ENCODE data around the gene KIAA1328. TPM values are rescaled to one million over a fixed set of nuclear protein-coding genes. Genes with fewer than 3 reads are reported as not detected.

Gene KIAA1328
- total RNA-seq, 4 donors from 2014 or later = 12.3 to 16.6 (median 13.1) TPM

DNA sequence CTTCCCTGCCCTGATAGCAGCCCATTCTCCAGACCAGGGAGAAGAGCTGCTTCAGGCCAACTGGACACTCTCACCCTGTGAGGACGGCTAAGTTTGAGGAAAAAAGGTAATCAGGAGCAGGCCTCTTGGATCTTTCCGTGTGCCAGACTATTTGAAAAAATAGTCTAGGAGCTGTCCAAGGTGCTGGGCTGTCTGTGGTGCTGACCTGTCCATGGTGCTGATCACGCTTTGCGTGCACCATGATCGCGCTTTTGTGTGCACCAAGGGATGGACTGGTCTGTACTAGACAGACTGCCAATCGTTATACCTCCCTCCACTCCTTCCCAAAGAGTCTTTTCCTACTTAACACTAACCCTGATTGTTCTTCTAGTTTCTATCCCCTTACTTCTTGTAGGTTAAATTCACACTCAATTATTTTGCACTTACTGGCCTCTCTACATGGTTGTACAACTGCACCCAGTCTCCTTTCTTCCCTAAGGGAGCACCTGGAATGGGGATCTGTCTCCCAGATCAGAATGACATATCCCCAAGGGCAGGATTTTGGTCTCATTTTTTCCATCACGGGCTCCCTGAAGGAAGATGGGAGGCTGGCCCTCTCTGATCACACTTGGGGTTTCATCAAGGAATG is 441.2 kb downstream of the KIAA1328 start:
- intact Hi-C loops (cut with DNase I) = no loop called here
- no peak for DNase-seq (ENCODE audit: extremely low spot score)
- TF ChIP-seq, protein P1, sequence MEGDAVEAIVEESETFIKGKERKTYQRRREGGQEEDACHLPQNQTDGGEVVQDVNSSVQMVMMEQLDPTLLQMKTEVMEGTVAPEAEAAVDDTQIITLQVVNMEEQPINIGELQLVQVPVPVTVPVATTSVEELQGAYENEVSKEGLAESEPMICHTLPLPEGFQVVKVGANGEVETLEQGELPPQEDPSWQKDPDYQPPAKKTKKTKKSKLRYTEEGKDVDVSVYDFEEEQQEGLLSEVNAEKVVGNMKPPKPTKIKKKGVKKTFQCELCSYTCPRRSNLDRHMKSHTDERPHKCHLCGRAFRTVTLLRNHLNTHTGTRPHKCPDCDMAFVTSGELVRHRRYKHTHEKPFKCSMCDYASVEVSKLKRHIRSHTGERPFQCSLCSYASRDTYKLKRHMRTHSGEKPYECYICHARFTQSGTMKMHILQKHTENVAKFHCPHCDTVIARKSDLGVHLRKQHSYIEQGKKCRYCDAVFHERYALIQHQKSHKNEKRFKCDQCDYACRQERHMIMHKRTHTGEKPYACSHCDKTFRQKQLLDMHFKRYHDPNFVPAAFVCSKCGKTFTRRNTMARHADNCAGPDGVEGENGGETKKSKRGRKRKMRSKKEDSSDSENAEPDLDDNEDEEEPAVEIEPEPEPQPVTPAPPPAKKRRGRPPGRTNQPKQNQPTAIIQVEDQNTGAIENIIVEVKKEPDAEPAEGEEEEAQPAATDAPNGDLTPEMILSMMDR (IDR thresholded peaks at IDR 0.05) = no peak
- TF ChIP-seq POLR2A (IDR thresholded peaks at IDR 0.05; ENCODE audit: low read depth) = no peak
- no peak for TF ChIP-seq EP300 (IDR thresholded peaks at IDR 0.05)
- no peak for TF ChIP-seq POLR2AphosphoS5 (IDR thresholded peaks at IDR 0.05)
- Histone ChIP-seq H3K4me3 (no peak overlapping the region), H3K27ac (replicated peaks in 1 of 4) (no peak overlapping the region), H3K36me3 (no peaks in the 10 kb centered on the region), H3K27me3 (peaks cover 0 to 59% (median 4%) of the 10 kb centered on the region in 4 donors), H3K4me1 (peaks cover 0 to 11% (median 3%) of the 10 kb centered on the region in 4 donors), H3K9me3 (no peaks in the 10 kb centered on the region)
- 27% methylated on average over 8 of the region's 8 CpGs for WGBS

DNA sequence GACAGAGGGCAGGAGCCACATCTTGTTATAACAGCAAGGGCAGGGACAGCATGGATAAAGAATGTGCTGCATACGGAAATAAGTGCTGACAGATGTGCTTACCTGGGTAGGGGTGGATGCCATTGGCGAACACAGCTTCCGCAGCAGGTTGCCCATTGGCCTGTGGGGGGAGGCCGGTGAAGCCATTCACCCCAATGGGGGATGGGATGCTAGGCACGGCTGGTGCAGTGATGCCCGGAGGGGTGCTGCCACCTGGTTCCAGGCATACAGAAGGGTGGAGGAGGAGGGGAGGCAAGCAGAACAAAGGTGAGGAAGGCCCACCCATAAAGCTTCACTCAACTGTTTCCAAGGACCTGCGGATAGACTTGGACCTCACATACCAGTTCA is 441.7 kb downstream of the KIAA1328 start:
- H3K27ac ChIP-seq (replicated peaks in 1 of 4) = no peak overlapping the region
- peaks cover 0 to 11% (median 4%) of the 10 kb centered on the region in 4 donors for H3K4me1 ChIP-seq
- intact Hi-C loops (cut with DNase I) = no loop called here
- DNase-seq (ENCODE audit: extremely low spot score) = no peak
- peaks cover 0 to 59% (median 5%) of the 10 kb centered on the region in 4 donors for H3K27me3 ChIP-seq
- H3K36me3 ChIP-seq = no peaks in the 10 kb centered on the region
- H3K4me3 ChIP-seq = no peak overlapping the region
- no peak for TF ChIP-seq POLR2A (IDR thresholded peaks at IDR 0.05; ENCODE audit: low read depth)
- no peak for TF ChIP-seq EP300 (IDR thresholded peaks at IDR 0.05)
- TF ChIP-seq POLR2AphosphoS5 (IDR thresholded peaks at IDR 0.05) = no peak
- TF ChIP-seq, protein P1 (IDR thresholded peaks at IDR 0.05) = no peak
- no peaks in the 10 kb centered on the region for H3K9me3 ChIP-seq
- WGBS = 87% methylated on average over 7 of the region's 7 CpGs

DNA sequence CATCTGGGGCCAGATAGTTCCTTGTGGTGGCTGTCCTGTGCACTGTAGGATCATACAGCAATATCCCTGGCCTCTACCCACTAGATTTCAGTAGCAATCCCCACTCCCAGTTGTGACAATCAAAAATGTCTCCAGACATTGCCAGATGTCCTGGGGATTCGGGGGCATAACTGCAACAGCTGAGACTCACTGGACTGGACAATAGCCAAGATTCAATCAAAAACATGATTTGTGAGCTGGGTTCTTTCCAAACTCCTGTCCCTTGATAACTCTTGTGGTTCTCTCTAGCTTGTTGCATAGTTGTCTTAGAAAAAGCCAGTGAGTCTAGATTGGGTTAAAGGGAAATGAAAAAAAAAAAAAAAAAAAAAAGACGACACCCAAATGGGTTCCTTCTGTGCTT is 443.3 kb downstream of the KIAA1328 start:
- Histone ChIP-seq H3K27ac (replicated peaks in 1 of 4) (no peak overlapping the region), H3K27me3 (peaks cover 0 to 59% (median 11%) of the 10 kb centered on the region in 4 donors), H3K4me1 (peaks cover 0 to 11% (median 4%) of the 10 kb centered on the region in 4 donors), H3K4me3 (no peak overlapping the region), H3K36me3 (no peaks in the 10 kb centered on the region), H3K9me3 (no peaks in the 10 kb centered on the region)
- TF ChIP-seq POLR2AphosphoS5 (IDR thresholded peaks at IDR 0.05) = no peak
- TF ChIP-seq, protein P1 (IDR thresholded peaks at IDR 0.05) = no peak
- TF ChIP-seq POLR2A (IDR thresholded peaks at IDR 0.05; ENCODE audit: low read depth) = no peak
- TF ChIP-seq EP300 (IDR thresholded peaks at IDR 0.05) = no peak
- intact Hi-C loops (cut with DNase I) = no loop called here
- DNase-seq (ENCODE audit: extremely low spot score) = no peak
- WGBS = 57% methylated on average over 2 of the region's 2 CpGs

DNA sequence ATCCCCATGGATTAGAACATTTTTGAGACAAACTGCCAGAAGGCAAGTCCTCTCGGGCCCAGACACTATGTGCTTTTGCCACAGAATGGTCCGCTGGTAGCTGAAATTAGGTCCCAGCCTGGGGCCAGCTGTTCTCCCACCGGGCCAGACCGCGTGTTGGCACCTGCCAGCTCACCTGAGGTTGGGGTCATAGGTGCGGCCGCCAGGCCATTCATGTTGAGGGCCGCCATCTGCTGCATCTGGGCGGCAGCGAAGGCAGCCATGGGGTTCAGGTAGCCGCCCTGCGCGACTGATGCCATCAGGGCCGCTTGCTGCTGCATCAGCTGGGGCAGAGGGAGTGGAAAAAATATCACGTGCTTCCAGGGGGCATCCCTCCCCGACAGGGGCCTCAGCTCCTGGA is 443.9 kb downstream of the KIAA1328 start:
- no peak overlapping the region for H3K4me3 ChIP-seq
- H3K4me1 ChIP-seq = peaks cover 0 to 11% (median 4%) of the 10 kb centered on the region in 4 donors
- DNase-seq (ENCODE audit: extremely low spot score) = no peak
- H3K27ac ChIP-seq (replicated peaks in 1 of 4) = no peak overlapping the region
- intact Hi-C loops (cut with DNase I) = no loop called here
- 78% methylated on average over 13 of the region's 16 CpGs for WGBS
- no peaks in the 10 kb centered on the region for H3K9me3 ChIP-seq
- TF ChIP-seq, protein P1 (IDR thresholded peaks at IDR 0.05) = no peak
- no peak for TF ChIP-seq EP300 (IDR thresholded peaks at IDR 0.05)
- peaks cover 0 to 60% (median 11%) of the 10 kb centered on the region in 4 donors for H3K27me3 ChIP-seq
- no peaks in the 10 kb centered on the region for H3K36me3 ChIP-seq
